HCT116 (cell line): Measurements from ENCODE around the gene WDR88. TPM values are rescaled to one million over a fixed set of nuclear protein-coding genes. Genes with fewer than 3 reads are reported as not detected.
"Not testable (repeated sequence)": the region's sequence is repeated elsewhere in the genome, so short reads cannot be mapped to it uniquely, and the experiment has no call there.

Source experiments
- ATAC-seq: fragments of 200-7000 bp; cut with Tn5 transposase; 2 replicates; pipeline ENCODE4 v1.9.1; 2020; ENCODE audit warnings: mild to moderate bottlenecking, moderate library complexity
- BruUV-seq: library from RNA; stranded (reverse); fragments of 400-500 nt; replicated peaks from 2 replicates; lab custom pipeline; 2021; lab: Mats Ljungman, UMichigan
- CTCF ChIA-PET: fragments of 300-600 bp; sonication (Branson Sonifier 250); formaldehyde crosslinking; loops from one replicate; lab custom pipeline; 2021; ENCODE audit warnings: antibody characterized with exemption; lab: Charles Lee
- POLR2A ChIA-PET: fragments of 300-600, 350-600 bp; sonication (Branson Sonifier 250); formaldehyde crosslinking; loops from one replicate; lab custom pipeline; 2021; ENCODE audit warnings: antibody characterized with exemption; lab: Charles Lee
- RAD21 ChIA-PET, 2 experiments: fragments of 300-600 bp; sonication (Branson Sonifier 250); formaldehyde crosslinking; loops; one replicate each; lab custom pipeline; 2023; ENCODE audit warnings: low total read pairs in 2 of 2; ENCODE audit not compliant: uncharacterized antibody in 2 of 2, unreplicated experiment in 2 of 2, low non-redundant PET in 1 of 2; lab: Charles Lee
- DNase-seq: peaks from one replicate; pipeline ENCODE4 v3.0.0-alpha.2; 2010; ENCODE audit warnings: low read depth, low spot score
- H2AFZ ChIP-seq: fragments of 200-600 bp; shearing (Covaris generic), sonication (generic); 2 replicates; pipeline ENCODE4 v1.6.1; 2017; ENCODE audit warnings: low read depth, mixed run types, mixed read lengths, antibody characterized with exemption, low read length; ENCODE audit not compliant: poor library complexity, severe bottlenecking
- H3K27ac ChIP-seq: 2 replicates; pipeline ENCODE4 v1.5.1; 2012; ENCODE audit warnings: low read depth, low read length
- H3K27me3 ChIP-seq: fragments of 200-600 bp; sonication (generic); 2 replicates; pipeline ENCODE4 v1.6.1; 2016; ENCODE audit warnings: mixed run types, low read length, mixed read lengths; ENCODE audit not compliant: insufficient read depth
- H3K36me3 ChIP-seq, 2 experiments: fragments of 200-500 bp in 1 of 2; fragments of 200-600 bp in 1 of 2; sonication (Bioruptor generic) in 1 of 2; sonication (generic) in 1 of 2; 2 replicates each; pipeline versions ENCODE4 v1.5.1 to v1.6.1; 2014 to 2016; ENCODE audit warnings: low read length in 2 of 2, inconsistent platforms in 1 of 2, mixed read lengths in 1 of 2, mixed run types in 1 of 2; ENCODE audit not compliant: insufficient read depth in 2 of 2, control insufficient read depth in 1 of 2
- H3K4me1 ChIP-seq, 2 experiments: fragments of 200-600 bp in 1 of 2; sonication (generic) in 1 of 2; 2 replicates each; pipeline versions ENCODE4 v1.5.1 to v1.6.1; 2012 to 2017; ENCODE audit warnings: low read length in 2 of 2, inconsistent platforms in 1 of 2, mild to moderate bottlenecking in 1 of 2, mixed read lengths in 1 of 2, mixed run types in 1 of 2, moderate library complexity in 1 of 2; ENCODE audit not compliant: insufficient read depth in 2 of 2, control insufficient read depth in 1 of 2
- H3K4me2 ChIP-seq: fragments of 200-600 bp; sonication (generic); 2 replicates; pipeline ENCODE4 v1.6.1; 2017; ENCODE audit warnings: mixed run types, low read length, mixed read lengths
- H3K4me3 ChIP-seq, 2 experiments: fragments of 200-600 bp in 1 of 2; sonication (generic) in 1 of 2; replicated peaks in 1 of 2; 2 replicates each; pipeline ENCODE4 v1.5.1; 2011 to 2016; ENCODE audit warnings: low read length in 2 of 2, control low read depth in 1 of 2, low read depth in 1 of 2, mild to moderate bottlenecking in 1 of 2, mixed read lengths in 1 of 2, mixed run types in 1 of 2
- H3K79me2 ChIP-seq: fragments of 200-600 bp; sonication (generic); 2 replicates; pipeline ENCODE4 v1.6.1; 2017; ENCODE audit warnings: mild to moderate bottlenecking, mixed run types, low read length, moderate library complexity, mixed read lengths; ENCODE audit not compliant: insufficient read depth
- H3K9ac ChIP-seq: fragments of 200-600 bp; sonication (generic); 2 replicates; pipeline ENCODE4 v1.6.1; 2016; ENCODE audit warnings: low read length, mixed read lengths
- H3K9me2 ChIP-seq: fragments of 200-600 bp; sonication (generic), shearing (Covaris generic); 2 replicates; pipeline ENCODE4 v1.6.1; 2017; ENCODE audit warnings: mixed run types, mild to moderate bottlenecking, moderate library complexity; ENCODE audit not compliant: insufficient read depth
- H3K9me3 ChIP-seq, 2 experiments: fragments of 200-500 bp in 1 of 2; fragments of 200-600 bp in 1 of 2; sonication (Bioruptor generic) in 1 of 2; sonication (generic) in 1 of 2; 2 replicates each; pipeline ENCODE4 v1.6.1; 2014 to 2017; ENCODE audit warnings: low read length in 2 of 2, mixed read lengths in 2 of 2, inconsistent platforms in 1 of 2, low read depth in 1 of 2, mild to moderate bottlenecking in 1 of 2, mixed run types in 1 of 2, moderate library complexity in 1 of 2; ENCODE audit not compliant: control insufficient read depth in 1 of 2, insufficient read depth in 1 of 2
- H4K20me1 ChIP-seq: fragments of 200-600 bp; sonication (generic), shearing (Covaris generic); 2 replicates; pipeline ENCODE4 v1.6.1; 2017; ENCODE audit warnings: mixed run types, mild to moderate bottlenecking, moderate library complexity; ENCODE audit not compliant: insufficient read depth
- CEBPB ChIP-seq: IDR thresholded peaks from 2 replicates; pipeline ENCODE4 v1.6.1; 2012; ENCODE audit warnings: low read depth
- EGR1 ChIP-seq: IDR thresholded peaks from 2 replicates; pipeline ENCODE4 v1.6.1; 2012; ENCODE audit warnings: low read depth
- EZH2 ChIP-seq: fragments of 200-600 bp; sonication (generic); IDR thresholded peaks from 2 replicates; pipeline ENCODE4 v1.6.1; 2017; ENCODE audit warnings: antibody characterized with exemption, mixed run types
- JUND ChIP-seq: IDR thresholded peaks from 2 replicates; pipeline ENCODE4 v1.6.1; 2012
- POLR2AphosphoS5 ChIP-seq: IDR thresholded peaks from 2 replicates; pipeline ENCODE4 v1.6.1; 2011; ENCODE audit warnings: mild to moderate bottlenecking, low read depth, low read length, moderate library complexity
- RAD21 ChIP-seq: IDR thresholded peaks from 2 replicates; pipeline ENCODE4 v1.6.1; 2012; ENCODE audit warnings: low read depth, mild to moderate bottlenecking
- SIN3A ChIP-seq: IDR thresholded peaks from 2 replicates; pipeline ENCODE4 v1.6.1; 2012; ENCODE audit warnings: low read depth
- SP1 ChIP-seq: IDR thresholded peaks from 2 replicates; pipeline ENCODE4 v1.6.1; 2012; ENCODE audit warnings: low read depth
- SRF ChIP-seq: IDR thresholded peaks from 2 replicates; pipeline ENCODE4 v1.6.1; 2012; ENCODE audit warnings: low read depth
- TCF7L2 ChIP-seq: IDR thresholded peaks from 2 replicates; pipeline ENCODE4 v1.7.0; 2011; ENCODE audit warnings: borderline replicate concordance, inconsistent platforms; ENCODE audit not compliant: insufficient read depth, insufficient read length; ENCODE audit errors: extremely low read depth
- YY1 ChIP-seq: IDR thresholded peaks from 2 replicates; pipeline ENCODE4 v1.6.1; 2011; ENCODE audit warnings: low read length, low read depth, moderate library complexity, mild to moderate bottlenecking; ENCODE audit not compliant: insufficient replicate concordance; ENCODE audit errors: extremely low read depth
- ZFX ChIP-seq: fragments of 450-650 bp; IDR thresholded peaks from 2 replicates; pipeline ENCODE4 v1.6.1; 2017
- ZNF274 ChIP-seq: fragments of 200-500 bp; sonication (Bioruptor generic); IDR thresholded peaks from 2 replicates; pipeline ENCODE4 v1.6.1; 2014; ENCODE audit warnings: mild to moderate bottlenecking, low read depth, low read length, inconsistent platforms
- intact Hi-C: fragments of 100-400 bp; cut with micrococcal nuclease; formaldehyde crosslinking; loops from 2 replicates; pipeline ENCODE4 v1.10.0; 2022
- total RNA-seq: library from RNA; stranded (reverse); gene quantifications from one replicate; pipeline ENCODE4 v1.2.1, GENCODE V29; 2021; ENCODE audit not compliant: unreplicated experiment
- TF ChIP-seq, protein P1 (sequence below): IDR thresholded peaks from 2 replicates; pipeline ENCODE4 v1.6.1; 2012
- TF ChIP-seq, protein P2 (sequence below), 3 experiments: fragments of 200-600 bp in 1 of 3; sonication (generic) in 1 of 3; IDR thresholded peaks in 2 of 3; conservative IDR thresholded peaks in 1 of 3; 2 replicates each; pipeline ENCODE4 v1.5.1; 2012 to 2017; ENCODE audit warnings: low read depth in 2 of 3, low read length in 2 of 3, antibody characterized with exemption in 1 of 3, borderline replicate concordance in 1 of 3, control low read depth in 1 of 3, mild to moderate bottlenecking in 1 of 3, mixed read lengths in 1 of 3, mixed run types in 1 of 3, moderate library complexity in 1 of 3; ENCODE audit not compliant: insufficient read depth in 1 of 3
- TF ChIP-seq, protein P3 (sequence below): IDR thresholded peaks from 2 replicates; pipeline ENCODE4 v1.6.1; 2012; ENCODE audit warnings: low read depth

The WDR88 gene
- total RNA-seq, 1 experiment from 2014 or later, result not detected

DNA sequence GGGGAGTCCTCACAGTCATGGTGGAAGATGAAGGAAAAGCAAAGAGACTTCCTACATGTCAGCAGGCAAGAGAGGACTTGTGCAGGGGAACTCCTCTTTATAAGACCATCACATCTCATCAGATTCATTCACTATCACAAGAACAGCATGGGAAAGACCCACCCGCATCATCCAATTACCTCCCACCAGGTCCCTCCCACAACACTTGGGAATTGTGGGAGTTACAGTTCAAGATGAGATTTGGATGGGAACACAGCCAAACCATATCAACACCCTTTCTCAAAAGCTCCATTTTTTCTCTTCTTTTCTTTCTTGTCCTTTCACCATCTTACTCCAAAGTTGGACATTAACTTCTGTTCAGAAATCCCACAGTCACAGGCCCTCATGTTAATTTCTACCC lies 57.5 kb downstream of the WDR88 start:
- intact Hi-C loops, result no loop called here
- H3K27ac ChIP-seq, result no peak overlapping the region
- H3K4me2 ChIP-seq, result no peak overlapping the region
- BruUV-seq, result no TSS peak
- H3K27me3 ChIP-seq, result no peaks in the 10 kb centered on the region
- RAD21 ChIA-PET, result no interaction called here
- H3K4me3 ChIP-seq, result no peak overlapping the region
- ATAC-seq, result no peak
- peaks cover 13 to 15% of the 10 kb centered on the region in 2 experiments for H3K4me1 ChIP-seq
- no peaks in the 10 kb centered on the region for H4K20me1 ChIP-seq
- H3K9me2 ChIP-seq, result no peaks in the 10 kb centered on the region
- H2AFZ ChIP-seq, result peak overlapping the region; percentile 12
- H3K9me3 ChIP-seq, result no peaks in the 10 kb centered on the region
- TF ChIP-seq, protein P1, sequence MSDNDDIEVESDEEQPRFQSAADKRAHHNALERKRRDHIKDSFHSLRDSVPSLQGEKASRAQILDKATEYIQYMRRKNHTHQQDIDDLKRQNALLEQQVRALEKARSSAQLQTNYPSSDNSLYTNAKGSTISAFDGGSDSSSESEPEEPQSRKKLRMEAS, result no peak
- TF ChIP-seq SRF (no peak), RAD21 (no peak), POLR2AphosphoS5 (no peak), TCF7L2 (no peak), ZNF274 (no peak), SIN3A (no peak), EZH2 (no peak), CEBPB (no peak), EGR1 (no peak), JUND (no peak), YY1 (no peak), SP1 (no peak), ZFX (no peak)
- TF ChIP-seq, protein P2, sequence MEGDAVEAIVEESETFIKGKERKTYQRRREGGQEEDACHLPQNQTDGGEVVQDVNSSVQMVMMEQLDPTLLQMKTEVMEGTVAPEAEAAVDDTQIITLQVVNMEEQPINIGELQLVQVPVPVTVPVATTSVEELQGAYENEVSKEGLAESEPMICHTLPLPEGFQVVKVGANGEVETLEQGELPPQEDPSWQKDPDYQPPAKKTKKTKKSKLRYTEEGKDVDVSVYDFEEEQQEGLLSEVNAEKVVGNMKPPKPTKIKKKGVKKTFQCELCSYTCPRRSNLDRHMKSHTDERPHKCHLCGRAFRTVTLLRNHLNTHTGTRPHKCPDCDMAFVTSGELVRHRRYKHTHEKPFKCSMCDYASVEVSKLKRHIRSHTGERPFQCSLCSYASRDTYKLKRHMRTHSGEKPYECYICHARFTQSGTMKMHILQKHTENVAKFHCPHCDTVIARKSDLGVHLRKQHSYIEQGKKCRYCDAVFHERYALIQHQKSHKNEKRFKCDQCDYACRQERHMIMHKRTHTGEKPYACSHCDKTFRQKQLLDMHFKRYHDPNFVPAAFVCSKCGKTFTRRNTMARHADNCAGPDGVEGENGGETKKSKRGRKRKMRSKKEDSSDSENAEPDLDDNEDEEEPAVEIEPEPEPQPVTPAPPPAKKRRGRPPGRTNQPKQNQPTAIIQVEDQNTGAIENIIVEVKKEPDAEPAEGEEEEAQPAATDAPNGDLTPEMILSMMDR (IDR thresholded peaks at IDR 0.05 in 2 of 3, conservative IDR thresholded peaks at IDR 0.05 in 1 of 3; ENCODE audit: borderline replicate concordance in 1 of 3, insufficient read depth in 1 of 3, low read depth in 2 of 3, low read length in 2 of 3), result no peak
- TF ChIP-seq, protein P3, sequence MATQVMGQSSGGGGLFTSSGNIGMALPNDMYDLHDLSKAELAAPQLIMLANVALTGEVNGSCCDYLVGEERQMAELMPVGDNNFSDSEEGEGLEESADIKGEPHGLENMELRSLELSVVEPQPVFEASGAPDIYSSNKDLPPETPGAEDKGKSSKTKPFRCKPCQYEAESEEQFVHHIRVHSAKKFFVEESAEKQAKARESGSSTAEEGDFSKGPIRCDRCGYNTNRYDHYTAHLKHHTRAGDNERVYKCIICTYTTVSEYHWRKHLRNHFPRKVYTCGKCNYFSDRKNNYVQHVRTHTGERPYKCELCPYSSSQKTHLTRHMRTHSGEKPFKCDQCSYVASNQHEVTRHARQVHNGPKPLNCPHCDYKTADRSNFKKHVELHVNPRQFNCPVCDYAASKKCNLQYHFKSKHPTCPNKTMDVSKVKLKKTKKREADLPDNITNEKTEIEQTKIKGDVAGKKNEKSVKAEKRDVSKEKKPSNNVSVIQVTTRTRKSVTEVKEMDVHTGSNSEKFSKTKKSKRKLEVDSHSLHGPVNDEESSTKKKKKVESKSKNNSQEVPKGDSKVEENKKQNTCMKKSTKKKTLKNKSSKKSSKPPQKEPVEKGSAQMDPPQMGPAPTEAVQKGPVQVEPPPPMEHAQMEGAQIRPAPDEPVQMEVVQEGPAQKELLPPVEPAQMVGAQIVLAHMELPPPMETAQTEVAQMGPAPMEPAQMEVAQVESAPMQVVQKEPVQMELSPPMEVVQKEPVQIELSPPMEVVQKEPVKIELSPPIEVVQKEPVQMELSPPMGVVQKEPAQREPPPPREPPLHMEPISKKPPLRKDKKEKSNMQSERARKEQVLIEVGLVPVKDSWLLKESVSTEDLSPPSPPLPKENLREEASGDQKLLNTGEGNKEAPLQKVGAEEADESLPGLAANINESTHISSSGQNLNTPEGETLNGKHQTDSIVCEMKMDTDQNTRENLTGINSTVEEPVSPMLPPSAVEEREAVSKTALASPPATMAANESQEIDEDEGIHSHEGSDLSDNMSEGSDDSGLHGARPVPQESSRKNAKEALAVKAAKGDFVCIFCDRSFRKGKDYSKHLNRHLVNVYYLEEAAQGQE, result no peak
- TF ChIP-seq, all 23 proteins: peak for 0
- no peaks in the 10 kb centered on the region for H3K79me2 ChIP-seq
- DNase-seq, result no peak
- ChIA-PET POLR2A (no interaction called here), CTCF (no interaction called here)
- H3K36me3 ChIP-seq, result no peaks in the 10 kb centered on the region
- no peak overlapping the region for H3K9ac ChIP-seq

DNA sequence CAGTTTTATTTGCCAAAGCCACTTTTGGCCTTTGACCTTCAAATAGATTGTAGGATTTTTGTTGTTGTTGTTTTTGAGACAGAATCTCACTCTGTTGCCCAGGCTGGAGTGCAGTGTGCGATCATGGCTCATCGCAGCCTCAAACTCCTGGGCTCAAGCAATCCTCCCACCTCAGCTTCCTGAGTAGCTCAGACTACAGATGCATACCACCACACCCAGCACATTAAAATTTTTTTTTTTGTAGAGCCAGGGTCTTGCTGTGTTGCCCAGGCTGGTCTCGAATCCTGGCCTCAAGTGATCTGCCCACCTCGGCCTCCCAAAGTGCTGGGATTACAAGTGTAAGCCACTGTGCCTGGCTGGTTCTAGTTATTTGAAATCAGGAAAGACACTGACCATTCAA lies 59.2 kb downstream of the WDR88 start:
- CTCF ChIA-PET, H2AFZ ChIP-seq, H3K9me2 ChIP-seq, RAD21 ChIA-PET, H3K9me3 ChIP-seq, H3K27me3 ChIP-seq, H3K27ac ChIP-seq, H4K20me1 ChIP-seq, H3K9ac ChIP-seq, BruUV-seq, intact Hi-C loops, H3K36me3 ChIP-seq, POLR2A ChIA-PET, DNase-seq, H3K4me3 ChIP-seq, H3K4me2 ChIP-seq, ATAC-seq: not testable (repeated sequence)
- peaks cover 13 to 18% of the 10 kb centered on the region in 2 experiments; a peak in 3 of 4 replicates for H3K4me1 ChIP-seq
- peaks cover 14% of the 10 kb centered on the region for H3K79me2 ChIP-seq
